GM13977 (cell line): ENCODE measurements around the gene LYPLA2.
"Not testable (repeated sequence)": the region's sequence is repeated elsewhere in the genome, so short reads cannot be mapped to it uniquely, and the experiment has no call there.

Experiments
- DNase-seq: peaks from one replicate; pipeline ENCODE4 v3.0.0; 2012; ENCODE audit warnings: low spot score
- in situ Hi-C: fragments of 300-500 bp; cut with MboI; formaldehyde crosslinking; loops from one replicate; pipeline ENCODE4 v1.12.0; 2022; ENCODE audit warnings: low sequenced_read_pairs, low pct_unique_long_range_greater_than_20kb, mixed read lengths, inconsistent platforms; ENCODE audit not compliant: unreplicated experiment
- TF ChIP-seq, protein P1 (sequence below): IDR thresholded peaks from 2 replicates; pipeline ENCODE4 v1.5.1; 2012; ENCODE audit warnings: mild to moderate bottlenecking, control low read depth; ENCODE audit not compliant: insufficient read depth; ENCODE audit errors: extremely low read depth, missing control alignments

Gene LYPLA2

DNA sequence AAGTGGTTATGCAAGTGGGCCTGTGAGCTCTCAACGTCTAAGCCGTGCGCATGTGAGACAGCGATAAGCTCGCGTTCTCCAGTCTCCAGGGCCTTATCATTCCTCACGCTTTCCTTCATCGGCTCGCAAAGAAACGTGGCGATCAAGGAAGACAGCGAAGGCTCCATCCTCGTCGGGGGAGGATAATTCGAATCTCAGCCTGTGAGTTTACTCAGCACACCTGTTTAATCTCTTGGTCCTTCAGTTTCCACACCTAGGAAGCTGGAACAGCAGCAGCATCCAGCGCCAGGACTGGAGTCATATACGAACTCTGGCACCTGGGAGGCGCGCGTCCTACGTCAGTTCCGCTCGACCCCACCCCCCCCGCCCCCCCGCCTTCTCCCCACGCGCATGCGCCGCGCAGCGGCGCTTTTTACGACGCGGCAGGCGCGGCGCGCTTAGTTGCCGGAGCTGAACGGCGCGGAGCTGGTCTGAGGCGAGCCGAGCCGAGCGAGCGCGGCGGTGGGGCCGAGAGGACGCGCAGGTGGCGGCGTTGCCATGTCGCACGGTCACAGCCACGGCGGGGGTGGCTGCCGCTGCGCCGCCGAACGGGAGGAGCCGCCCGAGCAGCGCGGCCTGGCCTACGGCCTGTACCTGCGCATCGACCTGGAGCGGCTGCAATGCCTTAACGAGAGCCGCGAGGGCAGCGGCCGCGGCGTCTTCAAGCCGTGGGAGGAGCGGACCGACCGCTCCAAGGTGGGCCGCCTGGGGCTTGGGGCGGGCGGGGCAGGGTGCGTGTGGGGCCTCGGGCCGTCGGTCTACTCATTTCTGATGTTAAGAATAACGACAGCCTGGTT, 12.7 kb upstream of the LYPLA2 start, which contains the start of gene PITHD1:
Gene PITHD1, plus strand, starts transcription at position 440 of the 836 bp plus-strand sequence. Its CDS starts 98 bp downstream, at position 538.
- DNase-seq, result peak; percentile 97
- TF ChIP-seq, protein P1, sequence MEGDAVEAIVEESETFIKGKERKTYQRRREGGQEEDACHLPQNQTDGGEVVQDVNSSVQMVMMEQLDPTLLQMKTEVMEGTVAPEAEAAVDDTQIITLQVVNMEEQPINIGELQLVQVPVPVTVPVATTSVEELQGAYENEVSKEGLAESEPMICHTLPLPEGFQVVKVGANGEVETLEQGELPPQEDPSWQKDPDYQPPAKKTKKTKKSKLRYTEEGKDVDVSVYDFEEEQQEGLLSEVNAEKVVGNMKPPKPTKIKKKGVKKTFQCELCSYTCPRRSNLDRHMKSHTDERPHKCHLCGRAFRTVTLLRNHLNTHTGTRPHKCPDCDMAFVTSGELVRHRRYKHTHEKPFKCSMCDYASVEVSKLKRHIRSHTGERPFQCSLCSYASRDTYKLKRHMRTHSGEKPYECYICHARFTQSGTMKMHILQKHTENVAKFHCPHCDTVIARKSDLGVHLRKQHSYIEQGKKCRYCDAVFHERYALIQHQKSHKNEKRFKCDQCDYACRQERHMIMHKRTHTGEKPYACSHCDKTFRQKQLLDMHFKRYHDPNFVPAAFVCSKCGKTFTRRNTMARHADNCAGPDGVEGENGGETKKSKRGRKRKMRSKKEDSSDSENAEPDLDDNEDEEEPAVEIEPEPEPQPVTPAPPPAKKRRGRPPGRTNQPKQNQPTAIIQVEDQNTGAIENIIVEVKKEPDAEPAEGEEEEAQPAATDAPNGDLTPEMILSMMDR, result no peak
- in situ Hi-C loops, result no loop called here

- DNase-seq, result no peak
- TF ChIP-seq, protein P1, result no peak
- in situ Hi-C loops, result no loop called here
Observed at GRCh38 chr1:23779826-23780371, 11.0 kb upstream of the LYPLA2 start.

- in situ Hi-C loops, DNase-seq: not testable (repeated sequence)
Observed at GRCh38 chr1:23783141-23783540, 7.8 kb upstream of the LYPLA2 start.

GRCh38 chr1:23784846-23785245, 6.1 kb upstream of the LYPLA2 start:
- in situ Hi-C loops, result no loop called here
- no peak for DNase-seq

DNA sequence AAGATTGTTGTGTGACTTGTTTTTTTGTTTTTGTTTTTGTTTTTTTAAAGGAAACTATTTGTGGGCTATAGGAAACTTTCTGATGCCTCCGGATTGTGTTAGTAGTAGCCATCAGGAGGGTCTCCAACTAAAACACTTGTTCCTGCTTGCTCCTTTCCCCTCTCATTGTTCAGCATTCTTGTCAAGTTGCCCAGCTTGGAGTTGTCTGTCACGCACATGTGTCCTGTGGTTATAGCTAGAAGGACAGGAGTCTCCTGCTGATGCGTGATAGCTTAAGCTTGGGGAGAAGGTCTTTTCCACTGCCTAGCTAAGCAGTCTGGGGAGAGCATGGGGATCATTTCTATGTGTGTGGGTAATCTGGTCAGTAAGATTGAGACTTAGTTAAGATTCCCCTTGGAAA, 3.2 kb upstream of the LYPLA2 start:
- no peak for DNase-seq
- TF ChIP-seq, protein P1, result no peak
- in situ Hi-C loops, result no loop called here

More at GRCh38 chr1:23784846-23785245, 6.1 kb upstream of the LYPLA2 start:
- TF ChIP-seq, protein P1, result no peak

DNA sequence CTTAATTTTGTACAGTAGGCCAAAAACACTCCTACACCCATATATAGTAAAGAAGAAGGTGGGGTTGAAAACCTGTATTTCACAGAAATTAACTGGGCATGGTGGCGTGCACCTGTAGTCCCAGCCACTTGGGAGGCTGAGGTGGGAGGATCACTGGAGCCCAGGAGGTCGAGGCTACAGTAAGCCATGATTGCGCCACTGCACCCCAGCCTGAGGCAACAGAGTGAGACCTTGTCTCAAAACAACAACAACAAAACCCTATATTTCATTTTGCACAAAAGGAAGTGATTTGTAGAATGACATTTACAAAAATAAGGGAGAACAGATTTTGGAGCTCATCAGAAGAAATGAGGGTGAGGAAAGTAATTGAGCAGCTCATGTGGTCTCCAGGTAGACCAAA, 2.2 kb upstream of the LYPLA2 start:
- no peak for DNase-seq
- TF ChIP-seq, protein P1, result no peak
- in situ Hi-C loops, result no loop called here

DNA sequence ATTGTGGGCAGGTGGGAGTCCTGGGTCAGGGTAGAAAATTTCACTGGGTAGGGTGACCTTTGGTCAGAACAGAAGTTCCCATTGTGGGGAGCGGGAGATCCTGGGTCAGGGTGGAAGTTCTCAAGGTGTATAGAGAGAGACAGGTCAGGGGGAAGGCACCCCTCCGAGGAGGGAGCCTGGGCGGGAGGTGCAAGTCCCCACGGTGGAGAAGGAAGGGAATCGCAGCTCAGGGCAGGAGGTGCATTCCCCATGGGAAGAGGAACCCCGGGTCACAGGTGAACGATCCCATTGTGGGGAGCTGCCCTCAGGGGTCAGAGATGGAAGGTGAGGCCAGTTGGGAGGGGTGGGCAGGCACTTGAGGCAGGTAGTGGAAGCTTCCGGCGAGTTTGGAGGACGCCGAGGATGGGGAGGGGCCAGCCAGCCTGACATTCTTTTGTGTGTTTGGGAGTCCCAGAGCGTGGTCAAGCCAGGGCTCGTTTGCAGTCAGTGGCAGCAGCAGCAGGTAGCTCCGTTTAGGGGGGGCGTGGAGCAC, 637 bp downstream of the LYPLA2 start:
- TF ChIP-seq, protein P1, result no peak
- peak; percentile 72 for DNase-seq
- in situ Hi-C loops, result no loop called here
